ENCODE data around the gene RIPOR2.
"Not testable (repeated sequence)": the region's sequence is repeated elsewhere in the genome, so short reads cannot be mapped to it uniquely, and the experiment has no call there.

RIPOR2 gene

GRCh38 chr6:24797596-24798216, 138.1 kb downstream of the RIPOR2 start:
- no peak for DNase-seq

GRCh38 chr6:24796616-24797290, 139.0 kb downstream of the RIPOR2 start:
- DNase-seq = no peak

GRCh38 chr6:24795106-24795505, 140.7 kb downstream of the RIPOR2 start:
- DNase-seq = no peak

- DNase-seq = peak; percentile 22
Observed at GRCh38 chr6:24788031-24788665, 147.6 kb downstream of the RIPOR2 start.

- peak; percentile 63 for DNase-seq
Observed at GRCh38 chr6:24780206-24780605, 155.6 kb downstream of the RIPOR2 start.

GRCh38 chr6:24779416-24780016, 156.2 kb downstream of the RIPOR2 start:
- no peak for DNase-seq

GRCh38 chr6:24778878-24779277, 156.9 kb downstream of the RIPOR2 start:
- DNase-seq = no peak

- DNase-seq = no peak
Observed at GRCh38 chr6:24778121-24778520, 157.6 kb downstream of the RIPOR2 start.

- DNase-seq = peak; percentile 23
Observed at GRCh38 chr6:24777227-24777626, 158.5 kb downstream of the RIPOR2 start.

GRCh38 chr6:24775520-24776058, 160.2 kb downstream of the RIPOR2 start:
- peak; percentile 56 for DNase-seq

GRCh38 chr6:24774696-24775519, 160.9 kb downstream of the RIPOR2 start, which contains the start of gene GMNN:
Gene GMNN (plus strand): TSS chr6:24774937. CDS start chr6:24777247, 2,310 bp downstream.
- peak; percentile 93 for DNase-seq

GRCh38 chr6:24768361-24768760, 167.4 kb downstream of the RIPOR2 start:
- DNase-seq = no peak

- DNase-seq = peak; percentile 59
Observed at GRCh38 chr6:24766680-24767462, 168.9 kb downstream of the RIPOR2 start.

- not testable (repeated sequence) for DNase-seq
Observed at GRCh38 chr6:24765968-24766367, 169.8 kb downstream of the RIPOR2 start.

- not testable (repeated sequence) for DNase-seq
Observed at GRCh38 chr6:24764833-24765828, 170.6 kb downstream of the RIPOR2 start.

GRCh38 chr6:24763578-24763977, 172.2 kb downstream of the RIPOR2 start:
- no peak for DNase-seq

- DNase-seq = no peak
Observed at GRCh38 chr6:24761851-24762250, 173.9 kb downstream of the RIPOR2 start.

GRCh38 chr6:24761193-24761835, 174.4 kb downstream of the RIPOR2 start:
- DNase-seq = no peak

- no peak for DNase-seq
Observed at GRCh38 chr6:24760210-24760609, 175.6 kb downstream of the RIPOR2 start.

- no peak for DNase-seq
Observed at GRCh38 chr6:24759718-24760117, 176.0 kb downstream of the RIPOR2 start.

All from HCEC 1CT (cell line).